Choroid plexus epithelial cell (primary cell): ENCODE measurements around the gene MBL2.
A peak's percentile ranks its signal among the peaks of the same experiment; 100 is the strongest.

Source experiments
- DNase-seq: peaks from one replicate; pipeline ENCODE4 v3.0.0-alpha.2; 2010; ENCODE audit warnings: low read depth
- H3K4me3 ChIP-seq: 2 replicates; pipeline ENCODE4 v1.5.1; 2011; ENCODE audit warnings: low read depth, mild to moderate bottlenecking, control low read depth, low read length, moderate library complexity
- CTCF ChIP-seq: conservative IDR thresholded peaks from 2 replicates; pipeline ENCODE4 v1.5.1; 2011; ENCODE audit warnings: low read depth, mild to moderate bottlenecking, control low read depth, inconsistent platforms, low read length, moderate library complexity

Gene MBL2

GRCh38 chr10:52759154-52759553 lies 13.4 kb downstream of the MBL2 start:
- no peak overlapping the region for H3K4me3 ChIP-seq

GRCh38 chr10:52758406-52758805 lies 14.2 kb downstream of the MBL2 start:
- no peak for TF ChIP-seq CTCF
- H3K4me3 ChIP-seq, result no peak overlapping the region
- no peak for DNase-seq

More at GRCh38 chr10:52759154-52759553, 13.4 kb downstream of the MBL2 start:
- no peak for DNase-seq
- TF ChIP-seq CTCF, result no peak

GRCh38 chr10:52757773-52758172 lies 14.8 kb downstream of the MBL2 start:
- no peak for TF ChIP-seq CTCF
- no peak overlapping the region for H3K4me3 ChIP-seq

GRCh38 chr10:52756966-52757365 lies 15.6 kb downstream of the MBL2 start:
- H3K4me3 ChIP-seq, result no peak overlapping the region
- no peak for DNase-seq
- TF ChIP-seq CTCF, result no peak

More at GRCh38 chr10:52757773-52758172, 14.8 kb downstream of the MBL2 start:
- DNase-seq, result peak; percentile 81

GRCh38 chr10:52756295-52756694 lies 16.3 kb downstream of the MBL2 start:
- no peak for TF ChIP-seq CTCF
- H3K4me3 ChIP-seq, result no peak overlapping the region
- DNase-seq, result no peak

- H3K4me3 ChIP-seq, result no peak overlapping the region
- no peak for TF ChIP-seq CTCF
- peak; percentile 92 for DNase-seq
These were observed 17.1 kb downstream of the MBL2 start for GRCh38 chr10:52755297-52756062.

- no peak overlapping the region for H3K4me3 ChIP-seq
- DNase-seq, result no peak
These were observed 19.7 kb downstream of the MBL2 start for GRCh38 chr10:52752801-52753445.

More at GRCh38 chr10:52752801-52753445, 19.7 kb downstream of the MBL2 start:
- no peak for TF ChIP-seq CTCF
